ENCODE data around the gene NRXN3. TPM values are rescaled to one million over a fixed set of nuclear protein-coding genes. Genes with fewer than 3 reads are reported as not detected.

NRXN3 gene
- total and polyA plus RNA-seq, 11 donors, result 0.19 to 2.2 (median 1.1) TPM

DNA sequence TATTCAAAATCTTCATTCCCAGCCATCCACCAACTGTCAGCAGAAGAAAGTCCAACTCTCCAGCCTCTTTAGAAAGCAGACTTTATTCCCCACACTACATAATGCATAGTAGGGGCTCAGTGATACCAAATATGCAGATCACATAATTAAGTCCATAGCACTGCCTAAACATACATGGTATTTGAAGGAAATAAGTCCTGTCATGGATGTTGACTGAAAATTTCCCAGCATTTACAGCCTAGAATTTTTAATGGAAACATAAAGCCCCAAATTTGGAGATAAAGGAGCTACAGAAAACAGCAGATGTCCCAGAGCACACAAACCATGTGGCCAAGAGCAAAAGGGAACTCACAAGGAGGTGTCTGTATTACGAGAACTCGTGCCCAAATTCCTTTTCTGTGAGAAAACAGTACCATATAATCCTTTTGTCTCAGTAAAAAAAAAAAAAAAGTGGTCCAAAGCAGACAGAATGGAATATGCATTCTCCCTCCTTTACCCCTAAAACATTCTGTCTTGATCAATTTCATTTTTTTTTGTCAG lies 920.5 kb downstream of the NRXN3 start:
- no peaks in the 10 kb centered on the region for H3K9me3 ChIP-seq
- H3K4me3 ChIP-seq, result no peak overlapping the region
- ATAC-seq, result no peak
- no peak for TF ChIP-seq POLR2A (IDR thresholded peaks at IDR 0.05)
- TF ChIP-seq, protein P1, sequence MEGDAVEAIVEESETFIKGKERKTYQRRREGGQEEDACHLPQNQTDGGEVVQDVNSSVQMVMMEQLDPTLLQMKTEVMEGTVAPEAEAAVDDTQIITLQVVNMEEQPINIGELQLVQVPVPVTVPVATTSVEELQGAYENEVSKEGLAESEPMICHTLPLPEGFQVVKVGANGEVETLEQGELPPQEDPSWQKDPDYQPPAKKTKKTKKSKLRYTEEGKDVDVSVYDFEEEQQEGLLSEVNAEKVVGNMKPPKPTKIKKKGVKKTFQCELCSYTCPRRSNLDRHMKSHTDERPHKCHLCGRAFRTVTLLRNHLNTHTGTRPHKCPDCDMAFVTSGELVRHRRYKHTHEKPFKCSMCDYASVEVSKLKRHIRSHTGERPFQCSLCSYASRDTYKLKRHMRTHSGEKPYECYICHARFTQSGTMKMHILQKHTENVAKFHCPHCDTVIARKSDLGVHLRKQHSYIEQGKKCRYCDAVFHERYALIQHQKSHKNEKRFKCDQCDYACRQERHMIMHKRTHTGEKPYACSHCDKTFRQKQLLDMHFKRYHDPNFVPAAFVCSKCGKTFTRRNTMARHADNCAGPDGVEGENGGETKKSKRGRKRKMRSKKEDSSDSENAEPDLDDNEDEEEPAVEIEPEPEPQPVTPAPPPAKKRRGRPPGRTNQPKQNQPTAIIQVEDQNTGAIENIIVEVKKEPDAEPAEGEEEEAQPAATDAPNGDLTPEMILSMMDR (IDR thresholded peaks at IDR 0.05), result no peak
- no peak overlapping the region for H3K27ac ChIP-seq
- intact Hi-C loops (cut with DNase I), result no loop called here
- H3K4me1 ChIP-seq, result no peaks in the 10 kb centered on the region
- no peak for DNase-seq
- no peaks in the 10 kb centered on the region for H3K36me3 ChIP-seq
- WGBS, 4 donors, result 50 to 63% (median 53%) methylated on average over 2 of the region's 2 CpGs
- no peaks in the 10 kb centered on the region for H3K27me3 ChIP-seq

DNA sequence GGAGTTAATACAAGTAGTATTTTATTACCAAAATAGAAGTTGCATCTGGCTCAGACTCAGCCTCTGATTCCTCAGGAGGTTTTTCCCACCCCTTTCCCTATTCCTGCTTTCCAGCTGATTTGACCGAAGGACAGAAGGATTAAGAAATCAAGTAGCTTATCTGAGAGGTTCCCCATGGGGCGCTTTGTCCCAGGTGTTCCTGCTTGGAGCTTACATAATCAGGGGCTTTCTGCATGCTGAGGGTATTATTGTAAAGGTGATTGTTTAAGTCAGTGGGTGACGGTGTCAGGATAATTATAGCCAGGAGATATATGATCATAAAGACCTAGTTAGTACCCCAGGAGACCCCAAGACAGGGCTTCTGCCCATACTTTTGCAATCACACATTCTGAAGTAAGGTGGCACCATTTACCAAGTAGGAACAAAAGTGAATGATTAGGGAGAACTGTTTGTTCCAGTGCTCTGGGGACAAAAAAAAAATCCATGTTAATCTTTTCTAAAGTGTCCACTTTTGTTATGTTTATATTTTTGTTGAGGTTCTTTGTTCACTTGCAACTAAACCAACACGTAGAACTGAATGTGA lies 921.3 kb downstream of the NRXN3 start:
- TF ChIP-seq, protein P1 (IDR thresholded peaks at IDR 0.05), result no peak
- no peak for TF ChIP-seq POLR2A (IDR thresholded peaks at IDR 0.05)
- DNase-seq (no peak), ATAC-seq (no peak)
- intact Hi-C loops (cut with DNase I), result no loop called here
- no peak overlapping the region for H3K27ac ChIP-seq
- WGBS, 4 donors, result 29 to 36% (median 32%) methylated on average over 4 of the region's 4 CpGs
- H3K36me3 ChIP-seq, result no peaks in the 10 kb centered on the region
- no peak overlapping the region for H3K4me3 ChIP-seq
- H3K4me1 ChIP-seq, result no peaks in the 10 kb centered on the region
- no peaks in the 10 kb centered on the region for H3K27me3 ChIP-seq
- H3K9me3 ChIP-seq, result no peaks in the 10 kb centered on the region

DNA sequence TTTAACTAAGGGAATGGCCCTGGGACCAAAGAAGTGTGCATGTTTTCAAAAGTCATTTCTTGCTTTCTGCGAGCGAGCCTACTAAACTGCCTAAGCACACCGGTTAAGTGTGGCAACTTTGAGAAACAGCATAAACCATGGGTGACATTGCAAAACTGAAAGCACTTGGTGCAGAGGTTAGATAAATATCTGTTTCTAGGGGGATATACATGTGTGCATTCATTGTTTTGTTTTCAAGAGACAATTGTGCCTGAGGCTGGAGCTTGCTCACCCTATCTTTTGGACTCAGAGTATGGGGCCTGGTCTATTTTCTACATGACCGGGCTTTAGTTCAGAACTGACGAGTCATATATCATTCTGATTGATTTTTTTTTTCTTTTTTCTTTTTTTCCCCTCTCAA lies 923.4 kb downstream of the NRXN3 start:
- TF ChIP-seq, protein P1 (IDR thresholded peaks at IDR 0.05), result no peak
- TF ChIP-seq POLR2A (IDR thresholded peaks at IDR 0.05), result no peak
- intact Hi-C loops (cut with DNase I), result no loop called here
- Histone ChIP-seq H3K4me3 (no peak overlapping the region), H3K4me1 (no peaks in the 10 kb centered on the region), H3K27ac (no peak overlapping the region), H3K27me3 (no peaks in the 10 kb centered on the region), H3K36me3 (no peaks in the 10 kb centered on the region), H3K9me3 (no peaks in the 10 kb centered on the region)
- no peak for DNase-seq
- no peak for ATAC-seq
- 81 to 86% (median 85%) methylated on average over 5 of the region's 5 CpGs for WGBS, 4 donors

DNA sequence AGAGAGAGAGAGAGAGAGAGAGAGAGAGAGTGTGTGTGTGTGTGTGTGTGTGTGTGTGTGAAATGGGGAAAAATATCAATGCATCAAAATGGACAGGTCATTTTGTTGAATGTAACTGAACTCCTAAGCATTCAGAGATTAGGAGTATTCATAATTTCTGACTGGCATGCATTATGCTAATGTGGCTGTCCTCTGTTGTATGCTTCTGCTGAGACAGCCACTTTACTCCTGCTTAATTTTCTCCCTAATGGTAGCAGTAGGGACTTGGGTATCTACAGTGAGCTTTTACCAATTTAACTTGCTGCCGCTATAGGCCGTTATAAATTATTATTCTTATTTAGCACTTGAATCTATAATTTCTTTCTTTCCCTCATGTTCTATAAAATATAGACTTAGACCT lies 924.8 kb downstream of the NRXN3 start:
- no peaks in the 10 kb centered on the region for H3K36me3 ChIP-seq
- H3K4me3 ChIP-seq, result no peak overlapping the region
- no peak overlapping the region for H3K27ac ChIP-seq
- no peaks in the 10 kb centered on the region for H3K9me3 ChIP-seq
- intact Hi-C loops (cut with DNase I), result no loop called here
- TF ChIP-seq, protein P1 (IDR thresholded peaks at IDR 0.05), result no peak
- TF ChIP-seq POLR2A (IDR thresholded peaks at IDR 0.05), result no peak
- H3K27me3 ChIP-seq, result no peaks in the 10 kb centered on the region
- DNase-seq (no peak), ATAC-seq (no peak)
- WGBS, 4 donors, result 86 to 92% (median 91%) methylated on average over 2 of the region's 2 CpGs
- no peaks in the 10 kb centered on the region for H3K4me1 ChIP-seq

Data from heart left ventricle (tissue), 16 donors.